CD4-positive, alpha-beta T cell treated with Interleukin-15 for 4 hours (primary cell): ENCODE data around the gene FOLR1.
"Not testable (repeated sequence)": the region's sequence is repeated elsewhere in the genome, so short reads cannot be mapped to it uniquely, and the experiment has no call there.

Experiments
- DNase-seq: peaks from one replicate; pipeline ENCODE4 v3.0.0-alpha.2; 2020; ENCODE audit warnings: low spot score

The FOLR1 gene

DNA sequence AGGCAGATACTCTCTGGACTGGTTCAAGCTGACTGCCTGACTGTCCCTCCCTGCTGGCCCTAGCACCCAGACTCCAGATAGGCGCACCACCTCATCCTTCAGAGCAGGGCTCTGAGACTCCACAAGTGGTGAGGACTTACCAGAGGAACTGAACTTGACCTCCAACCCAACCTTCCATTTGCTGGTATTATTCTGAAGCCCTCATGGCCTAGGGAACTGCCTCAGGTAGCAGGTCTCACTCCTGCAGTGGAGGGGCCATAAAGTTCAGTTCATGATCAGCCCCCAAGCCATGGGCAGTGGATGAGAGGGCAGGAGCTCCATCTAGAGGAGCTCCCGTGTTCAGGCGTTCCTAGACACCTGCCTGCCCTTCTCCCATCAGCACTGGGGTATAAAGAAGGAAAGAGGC is 10.4 kb upstream of the FOLR1 start:
- not testable (repeated sequence) for DNase-seq

DNA sequence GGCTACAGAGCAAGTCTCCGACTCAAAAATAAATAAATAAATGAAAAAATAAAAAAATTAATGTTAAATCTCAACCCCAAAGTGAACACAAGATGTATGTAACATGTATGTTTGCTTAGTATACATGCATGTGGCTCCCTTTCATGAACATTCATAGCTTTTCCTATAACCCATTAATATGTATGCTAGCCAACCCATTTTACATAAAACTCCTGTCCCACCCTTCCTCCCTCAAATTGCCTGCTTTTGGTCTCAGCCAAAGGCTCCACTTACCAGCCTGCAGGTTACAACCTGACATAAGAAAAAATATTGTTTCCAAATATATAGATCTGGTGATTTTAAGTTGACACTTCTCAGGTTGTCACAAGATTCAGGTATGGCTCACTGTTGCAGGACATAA is 3.7 kb upstream of the FOLR1 start:
- DNase-seq, result no peak

DNA sequence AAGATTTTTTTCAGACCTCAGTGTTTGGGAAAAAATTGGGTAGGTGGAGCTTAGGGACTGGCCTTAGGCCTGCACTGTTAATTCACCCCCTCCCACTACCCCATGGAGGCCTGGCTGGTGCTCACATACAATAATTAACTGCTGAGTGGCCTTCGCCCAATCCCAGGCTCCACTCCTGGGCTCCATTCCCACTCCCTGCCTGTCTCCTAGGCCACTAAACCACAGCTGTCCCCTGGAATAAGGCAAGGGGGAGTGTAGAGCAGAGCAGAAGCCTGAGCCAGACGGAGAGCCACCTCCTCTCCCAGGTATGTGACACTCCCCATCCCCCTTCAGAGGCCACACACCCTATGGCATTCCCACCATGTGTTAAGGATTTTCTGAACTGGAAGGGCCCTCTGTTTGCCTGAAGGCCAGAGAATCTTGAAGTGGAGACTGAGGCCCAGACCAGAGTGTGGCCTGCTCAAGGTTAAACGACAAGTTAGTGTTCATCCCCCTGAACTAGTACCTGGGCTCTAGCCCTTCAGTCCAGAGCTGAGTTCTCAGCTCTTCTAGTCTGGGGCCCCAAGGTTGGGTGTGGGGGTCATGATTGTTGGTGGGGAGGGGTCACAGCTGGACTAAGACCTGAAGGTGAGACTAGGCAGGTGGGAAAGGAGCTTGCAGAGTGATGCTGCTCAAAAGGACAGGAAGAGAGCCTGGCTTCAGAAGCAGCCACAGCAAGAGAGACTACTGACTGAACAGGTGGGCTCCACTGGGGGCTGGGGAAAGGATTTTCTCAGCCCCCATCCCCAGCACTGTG is 2.3 kb upstream of the FOLR1 start:
- DNase-seq, result no peak

DNA sequence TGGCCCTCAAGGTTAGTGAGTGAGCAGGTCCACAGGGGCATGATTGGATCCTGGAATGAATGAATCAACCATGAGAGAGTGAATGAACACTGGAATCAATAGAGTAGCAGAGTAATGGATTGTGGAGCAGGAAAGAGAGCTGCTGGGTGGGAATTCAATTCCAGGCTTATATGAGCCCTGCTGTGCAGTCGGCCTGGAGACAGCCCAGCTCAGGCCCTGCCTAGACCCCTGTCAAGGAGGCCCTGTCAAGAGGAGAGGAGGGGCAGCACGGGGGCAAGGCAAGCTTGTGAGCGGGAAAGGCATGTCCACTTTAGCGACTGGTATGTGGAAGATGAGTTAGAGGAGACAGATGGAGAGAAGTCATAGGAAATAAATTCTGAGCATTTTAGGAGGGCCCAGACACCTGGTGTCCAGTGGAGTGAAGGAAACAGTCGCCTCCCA is 1.3 kb upstream of the FOLR1 start:
- no peak for DNase-seq

DNA sequence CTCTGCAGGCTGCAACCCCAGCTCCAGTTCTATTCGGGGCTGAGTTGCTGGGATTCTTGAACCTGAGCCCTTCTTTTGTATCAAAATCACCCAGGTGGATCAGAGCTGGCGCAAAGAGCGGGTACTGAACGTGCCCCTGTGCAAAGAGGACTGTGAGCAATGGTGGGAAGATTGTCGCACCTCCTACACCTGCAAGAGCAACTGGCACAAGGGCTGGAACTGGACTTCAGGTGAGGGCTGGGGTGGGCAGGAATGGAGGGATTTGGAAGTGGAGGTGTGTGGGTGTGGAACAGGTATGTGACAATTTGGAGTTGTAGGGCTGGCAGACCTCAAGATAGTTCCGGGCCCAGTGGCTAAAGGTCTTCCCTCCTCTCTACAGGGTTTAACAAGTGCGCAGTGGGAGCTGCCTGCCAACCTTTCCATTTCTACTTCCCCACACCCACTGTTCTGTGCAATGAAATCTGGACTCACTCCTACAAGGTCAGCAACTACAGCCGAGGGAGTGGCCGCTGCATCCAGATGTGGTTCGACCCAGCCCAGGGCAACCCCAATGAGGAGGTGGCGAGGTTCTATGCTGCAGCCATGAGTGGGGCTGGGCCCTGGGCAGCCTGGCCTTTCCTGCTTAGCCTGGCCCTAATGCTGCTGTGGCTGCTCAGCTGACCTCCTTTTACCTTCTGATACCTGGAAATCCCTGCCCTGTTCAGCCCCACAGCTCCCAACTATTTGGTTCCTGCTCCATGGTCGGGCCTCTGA is 3.8 kb downstream of the FOLR1 start:
- no peak for DNase-seq

DNA sequence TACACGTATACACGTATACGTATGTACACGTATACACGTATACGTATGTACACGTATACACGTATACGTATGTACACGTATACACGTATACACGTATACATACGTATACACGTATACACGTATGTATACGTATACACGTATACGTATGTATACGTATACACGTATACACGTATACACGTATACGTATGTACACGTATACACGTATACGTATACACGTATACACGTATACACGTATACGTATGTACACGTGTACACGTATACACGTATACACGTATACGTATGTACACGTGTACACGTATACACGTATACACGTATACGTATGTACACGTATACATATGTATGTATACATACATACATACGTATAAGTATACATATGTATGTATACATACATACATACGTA is 9.5 kb downstream of the FOLR1 start:
- not testable (repeated sequence) for DNase-seq

DNA sequence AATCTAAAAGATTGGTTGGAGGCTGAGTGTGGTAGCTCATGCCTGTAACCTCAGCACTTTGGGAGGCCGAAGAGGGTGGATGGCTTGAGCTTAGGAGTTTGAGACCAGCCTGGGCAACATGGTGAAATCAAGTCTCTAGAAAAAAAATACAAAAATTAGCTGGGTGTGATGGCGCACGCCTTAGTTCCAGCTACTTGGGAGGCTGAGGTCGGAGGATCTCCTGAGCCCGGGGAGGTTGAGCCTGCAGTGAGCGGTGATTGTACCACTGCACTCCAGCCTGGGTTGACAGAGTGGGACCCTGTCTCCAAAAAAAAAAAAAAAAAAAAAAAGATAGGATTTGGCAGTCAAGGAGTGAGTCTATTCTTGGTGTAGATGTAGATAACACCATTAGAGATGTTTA is 10.6 kb downstream of the FOLR1 start:
- no peak for DNase-seq

DNA sequence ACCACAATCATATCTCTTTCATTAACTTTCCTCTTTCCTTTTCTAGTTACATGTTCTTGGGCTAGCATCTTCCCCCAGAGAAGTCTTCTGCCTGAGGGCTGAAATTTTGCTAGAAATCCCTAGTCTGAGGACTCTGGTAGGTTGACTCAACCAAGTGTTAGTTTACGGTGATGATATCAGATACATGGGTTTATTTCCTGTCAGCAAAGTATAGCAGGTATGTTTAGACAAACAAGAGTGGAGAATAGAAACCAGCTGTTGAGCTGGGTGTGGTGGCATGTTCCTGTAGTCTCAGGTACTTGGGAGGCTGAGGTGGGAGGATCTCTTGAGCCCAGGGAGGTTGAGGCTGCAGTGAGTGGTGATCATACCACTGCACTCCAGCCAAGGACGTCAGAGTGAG is 11.2 kb downstream of the FOLR1 start:
- DNase-seq, result no peak

DNA sequence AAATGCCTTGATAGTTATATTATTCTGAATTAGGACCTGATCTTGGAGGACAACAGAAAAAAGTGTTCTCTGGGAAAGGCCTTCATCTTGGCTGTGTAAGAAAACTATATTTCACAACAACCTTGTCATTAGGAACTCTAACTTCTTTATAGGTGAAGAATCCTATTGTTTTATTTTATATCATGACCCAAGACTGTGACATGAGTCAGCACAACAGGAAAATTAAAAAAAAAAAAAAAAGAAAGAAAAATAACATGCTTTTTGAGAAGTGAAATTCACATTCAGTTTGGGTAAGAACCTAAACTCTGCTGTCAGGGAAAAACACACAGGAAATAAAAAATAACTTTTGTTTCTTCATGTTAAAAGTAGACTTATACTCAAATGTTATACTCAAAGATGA is 12.9 kb downstream of the FOLR1 start:
- DNase-seq, result no peak

DNA sequence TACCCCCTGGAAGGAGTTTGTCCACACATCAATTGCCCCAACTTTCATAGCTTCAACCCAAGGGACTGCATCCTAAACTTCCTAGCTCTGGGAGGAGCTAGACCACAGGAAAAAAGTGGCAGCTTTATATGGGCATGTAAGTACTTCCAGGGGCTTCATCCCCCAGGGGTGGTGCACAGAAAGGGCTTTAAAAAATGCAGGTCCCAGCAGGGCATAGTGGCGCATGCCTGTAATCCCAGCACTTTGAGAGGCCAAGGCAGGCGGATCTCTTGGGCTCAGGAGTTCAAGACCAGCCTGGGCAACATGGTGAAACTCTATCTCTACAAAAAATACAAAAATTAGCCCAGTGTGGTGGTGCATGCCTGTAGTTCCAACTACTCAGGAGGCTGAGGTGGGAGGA is 14.9 kb downstream of the FOLR1 start:
- DNase-seq, result not testable (repeated sequence)

DNA sequence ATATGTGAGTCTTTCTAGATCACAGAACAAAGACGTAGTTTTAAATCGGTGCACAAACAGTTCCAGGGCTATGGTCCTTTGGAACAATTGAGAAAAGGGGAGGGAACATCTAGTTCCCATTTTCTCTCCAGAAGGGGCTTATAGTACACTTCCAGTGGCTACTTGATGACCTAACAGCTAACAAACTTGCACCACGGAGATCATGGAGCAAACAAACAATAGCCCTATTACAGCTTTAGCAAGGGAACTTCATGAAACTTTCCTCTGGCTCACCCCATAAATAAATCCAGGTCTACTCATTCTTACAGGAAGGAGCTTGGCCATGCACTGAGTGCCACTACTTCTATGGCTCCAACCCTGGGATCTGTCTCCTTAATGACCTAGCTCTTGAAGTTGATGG is 16.3 kb downstream of the FOLR1 start:
- DNase-seq, result no peak

DNA sequence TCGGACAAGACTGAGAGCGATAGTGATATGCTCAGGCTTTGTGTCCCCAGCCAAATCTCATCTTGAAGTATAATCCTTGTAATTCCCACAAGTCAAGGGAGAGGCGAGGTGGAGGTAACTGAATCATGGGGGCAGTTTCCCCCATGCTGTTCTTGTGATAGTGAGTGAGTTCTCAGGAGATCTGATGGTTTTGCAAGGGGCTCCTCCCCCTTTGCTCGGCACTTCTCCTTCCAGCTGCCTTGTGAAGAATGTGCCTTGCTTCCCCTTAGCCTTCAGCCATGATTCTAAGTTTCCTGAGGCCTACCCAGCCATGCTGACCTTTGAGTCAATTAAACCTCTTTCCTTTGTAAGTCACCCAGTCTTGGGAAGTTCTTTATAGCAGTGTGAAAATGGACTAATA is 17.2 kb downstream of the FOLR1 start:
- no peak for DNase-seq

DNA sequence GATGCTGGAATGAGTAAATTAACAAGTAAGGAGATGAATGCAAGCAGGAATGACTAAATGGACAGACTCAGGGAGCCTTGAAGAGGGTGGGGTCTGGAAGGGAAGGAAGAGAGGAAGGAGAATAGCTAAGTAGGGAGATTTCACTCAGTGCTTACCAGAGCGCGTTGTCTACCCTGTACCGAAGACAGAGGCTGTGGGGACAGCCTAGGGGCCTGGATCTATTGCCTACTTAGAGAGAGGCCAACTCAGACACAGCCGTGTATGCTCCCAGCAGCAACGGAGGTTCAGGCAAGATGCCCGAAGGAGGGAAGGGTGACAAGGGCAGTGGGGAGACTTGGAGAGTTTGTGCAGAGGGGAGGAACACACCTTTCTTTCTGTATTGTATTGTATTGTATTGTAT is 24.7 kb downstream of the FOLR1 start, which contains the start of gene FOLR2:
FOLR2 (plus strand) TSS at position 157 of the 400 bp plus-strand sequence. CDS start 1,791 bp downstream, outside the sequence.
- DNase-seq, result no peak

DNA sequence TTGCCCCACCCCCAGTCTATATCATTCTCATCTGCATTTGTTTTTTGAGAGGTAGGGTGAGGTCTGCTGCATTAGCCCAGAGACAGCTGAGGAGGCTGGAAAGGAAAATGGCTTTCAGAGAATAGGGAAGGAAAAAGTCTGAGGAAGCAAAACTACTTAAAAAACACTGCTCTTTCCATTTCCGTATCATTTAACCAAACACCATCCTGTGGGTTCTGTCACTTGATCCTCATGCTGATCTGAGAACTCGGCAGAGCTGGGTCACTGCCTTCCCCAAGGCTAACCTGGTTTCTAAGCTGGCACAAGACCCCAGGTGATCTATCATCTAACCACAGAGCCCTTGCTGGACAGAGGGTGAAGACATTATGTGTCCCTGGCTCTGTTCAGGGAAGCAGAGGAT is 25.9 kb downstream of the FOLR1 start:
- DNase-seq, result no peak

DNA sequence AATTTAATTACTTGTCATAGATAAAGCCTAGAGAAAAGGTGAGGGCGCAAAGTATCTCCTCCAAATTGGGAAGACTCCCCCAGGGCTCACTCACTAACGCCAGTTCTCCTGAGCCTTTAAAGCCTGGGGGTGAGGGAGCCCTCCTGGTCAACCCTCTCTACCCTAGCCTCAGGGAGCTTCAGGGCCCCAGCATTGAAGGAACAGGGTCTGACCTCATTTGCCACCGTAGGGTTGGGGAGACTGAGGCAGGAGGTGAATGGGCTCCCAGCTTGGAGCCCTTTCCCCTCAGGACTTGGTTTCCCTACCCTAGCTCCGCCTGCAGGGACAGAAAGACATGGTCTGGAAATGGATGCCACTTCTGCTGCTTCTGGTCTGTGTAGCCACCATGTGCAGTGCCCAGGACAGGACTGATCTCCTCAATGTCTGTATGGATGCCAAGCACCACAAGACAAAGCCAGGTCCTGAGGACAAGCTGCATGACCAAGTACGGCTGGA is 26.4 kb downstream of the FOLR1 start:
- no peak for DNase-seq

DNA sequence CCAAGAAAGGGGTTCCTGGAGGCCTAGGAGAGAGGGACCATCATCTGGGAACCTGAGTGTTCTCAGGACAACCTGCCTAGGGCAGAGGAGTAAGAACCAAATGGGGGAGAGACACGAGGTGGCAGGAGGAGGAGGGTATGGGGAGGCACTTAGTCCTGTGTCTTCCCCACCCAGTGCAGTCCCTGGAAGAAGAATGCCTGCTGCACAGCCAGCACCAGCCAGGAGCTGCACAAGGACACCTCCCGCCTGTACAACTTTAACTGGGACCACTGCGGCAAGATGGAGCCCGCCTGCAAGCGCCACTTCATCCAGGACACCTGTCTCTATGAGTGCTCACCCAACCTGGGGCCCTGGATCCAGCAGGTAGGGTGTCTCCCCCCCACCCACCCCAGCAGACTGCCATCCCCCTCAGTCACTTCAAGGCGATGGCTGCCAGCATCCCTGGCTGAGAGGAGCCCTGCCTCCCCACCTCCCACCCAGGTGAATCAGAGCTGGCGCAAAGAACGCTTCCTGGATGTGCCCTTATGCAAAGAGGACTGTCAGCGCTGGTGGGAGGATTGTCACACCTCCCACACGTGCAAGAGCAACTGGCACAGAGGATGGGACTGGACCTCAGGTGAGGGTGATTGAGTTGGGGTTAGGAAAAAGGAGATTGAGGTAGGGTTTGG is 28.9 kb downstream of the FOLR1 start:
- DNase-seq, result no peak

DNA sequence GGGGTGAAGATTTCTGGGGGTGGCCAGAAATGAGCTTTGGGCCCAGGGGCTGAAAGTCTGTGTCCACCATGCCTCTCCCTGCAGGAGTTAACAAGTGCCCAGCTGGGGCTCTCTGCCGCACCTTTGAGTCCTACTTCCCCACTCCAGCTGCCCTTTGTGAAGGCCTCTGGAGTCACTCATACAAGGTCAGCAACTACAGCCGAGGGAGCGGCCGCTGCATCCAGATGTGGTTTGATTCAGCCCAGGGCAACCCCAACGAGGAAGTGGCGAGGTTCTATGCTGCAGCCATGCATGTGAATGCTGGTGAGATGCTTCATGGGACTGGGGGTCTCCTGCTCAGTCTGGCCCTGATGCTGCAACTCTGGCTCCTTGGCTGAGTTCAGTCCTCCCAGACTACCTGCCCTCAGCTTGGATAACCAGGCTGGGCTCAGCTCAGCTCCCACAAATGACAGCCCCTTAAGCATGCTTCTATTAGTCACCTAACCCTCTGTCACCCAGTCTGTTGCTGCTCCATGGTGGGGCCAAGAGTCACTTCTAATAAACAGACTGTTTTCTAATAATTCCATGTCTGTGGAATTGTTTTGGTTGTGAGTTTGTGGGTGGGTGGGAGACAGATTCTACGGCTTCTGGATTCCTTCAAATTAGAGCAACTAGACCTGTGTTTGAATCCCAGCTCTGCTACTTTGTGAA is 29.6 kb downstream of the FOLR1 start:
- DNase-seq, result no peak

DNA sequence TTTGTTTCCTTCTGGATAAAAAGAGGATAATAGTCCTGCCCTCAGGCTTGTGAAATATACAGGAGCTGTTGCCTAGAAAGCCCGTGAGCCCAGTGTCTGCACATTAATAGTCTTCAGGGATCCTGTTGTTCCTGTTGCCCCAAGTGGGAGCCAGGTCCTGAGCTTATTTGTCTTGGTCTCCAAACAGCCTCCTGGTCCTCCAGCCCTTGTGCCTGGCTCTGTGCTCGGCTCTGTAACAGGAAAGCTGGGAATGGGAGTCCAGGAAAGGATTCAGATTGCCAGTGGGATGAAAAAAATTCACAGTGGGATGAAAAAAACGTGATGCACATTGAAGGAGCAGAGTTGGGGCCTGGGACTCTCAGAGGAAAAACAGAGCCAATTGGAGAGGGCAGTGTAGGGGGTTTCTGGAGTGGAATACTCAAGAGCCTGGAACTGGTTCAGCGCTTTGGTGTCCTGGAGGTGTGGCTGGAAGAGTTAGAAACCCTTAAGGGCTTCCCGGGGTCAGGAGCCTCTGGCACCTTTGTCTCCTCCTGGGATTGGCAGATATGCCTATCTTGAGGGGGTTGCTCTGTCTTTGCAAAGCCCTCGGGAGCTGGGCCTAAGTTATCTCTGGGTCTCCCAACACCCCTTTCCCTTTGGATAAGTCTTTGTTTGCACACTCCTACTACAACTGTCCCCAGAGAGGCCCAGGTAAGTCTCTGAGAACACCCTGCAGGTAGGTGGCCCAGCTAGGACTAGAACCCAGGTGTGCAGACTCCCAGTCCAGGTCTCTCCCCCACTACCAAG is 30.4 kb downstream of the FOLR1 start:
- no peak for DNase-seq

DNA sequence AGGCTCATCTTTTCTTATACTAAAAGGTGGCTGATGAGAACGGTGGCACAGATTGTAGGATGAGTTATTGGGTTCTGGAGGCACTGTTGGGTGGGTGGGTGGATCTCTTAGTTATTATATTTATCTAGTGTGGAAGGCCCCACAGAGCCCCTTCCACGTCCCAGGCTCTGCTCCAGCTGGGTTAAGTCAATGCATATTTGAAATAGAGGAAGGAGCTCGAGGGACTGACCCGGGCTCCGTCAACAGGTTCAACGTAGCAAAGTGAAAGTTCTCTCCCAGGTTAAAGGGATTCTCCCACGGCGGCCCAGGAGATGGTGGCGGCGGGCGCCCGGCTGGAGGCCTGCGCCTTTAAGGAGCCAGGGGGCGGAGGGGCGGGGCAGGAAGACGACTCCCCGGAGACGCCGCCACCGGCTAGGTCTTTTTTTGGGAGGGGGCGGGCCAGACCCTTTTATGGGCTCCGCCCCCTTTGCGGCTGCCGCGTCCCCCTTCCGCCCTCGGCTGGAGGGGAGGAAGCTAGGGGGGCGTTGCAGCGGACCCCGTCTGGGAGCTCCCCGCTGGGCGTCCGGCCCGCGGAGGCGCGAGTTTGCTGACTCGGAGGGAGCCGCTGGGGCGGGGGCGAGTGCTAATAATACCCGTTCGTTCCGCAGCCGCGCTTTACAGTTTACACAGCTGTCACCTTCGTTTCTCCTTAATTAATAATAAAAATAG is 31.1 kb downstream of the FOLR1 start:
- peak; percentile 94 for DNase-seq
